H1 (cell line): ENCODE results near the gene SH3YL1. TPM values are rescaled to one million over a fixed set of nuclear protein-coding genes. Genes with fewer than 3 reads are reported as not detected.

Experiments used
- BCL11A ChIP-seq, 2 experiments: IDR thresholded peaks; one replicate each; pipeline ENCODE4 v1.6.1; 2011; ENCODE audit warnings: low read depth in 2 of 2, low read length in 2 of 2, mild to moderate bottlenecking in 2 of 2
- RAD21 ChIP-seq, 2 experiments: IDR thresholded peaks in 1 of 2; conservative IDR thresholded peaks in 1 of 2; 2 replicates each; pipeline ENCODE4 v1.6.1; 2011; ENCODE audit warnings: low read depth in 2 of 2, low read length in 2 of 2, improper control_type of control experiment in 1 of 2, inconsistent platforms in 1 of 2, mild to moderate bottlenecking in 1 of 2, moderate library complexity in 1 of 2
- SP2 ChIP-seq: IDR thresholded peaks from 2 replicates; pipeline ENCODE4 v1.6.1; 2012; ENCODE audit warnings: mild to moderate bottlenecking, low read length, inconsistent platforms
- SP4 ChIP-seq: IDR thresholded peaks from 2 replicates; pipeline ENCODE4 v1.6.1; 2012; ENCODE audit warnings: low read length, inconsistent platforms
- polyA plus RNA-seq, 7 experiments: library from polyadenylated mRNA; depleted of rRNA in 3 of 7; stranded (reverse) in 5 of 7; unstranded in 2 of 7; fragments of >200 nt in 5 of 7; fragments of 200-250 nt in 2 of 7; gene quantifications; 1 replicate in 5 of 7; 2 replicates in 1 of 7; 4 replicates in 1 of 7; pipeline versions ENCODE4 v1.2.1 to v1.2.3, GENCODE V29; 2011 to 2013; ENCODE audit warnings: missing spikeins in 2 of 7, mixed read lengths in 2 of 7
- total RNA-seq: library from RNA; stranded (reverse); fragmentation: NEBNext Ultra II Directional; extraction: Animal tissue kit (Norgen Biotek cat#: 25700); gene quantifications from 2 replicates; pipeline ENCODE4 v1.2.1, GENCODE V29; 2021
- TF ChIP-seq, protein P1 (sequence below): IDR thresholded peaks from 2 replicates; pipeline ENCODE4 v1.6.1; 2012; ENCODE audit warnings: inconsistent platforms

SH3YL1 gene
- total and polyA plus RNA-seq, 2 of the 8 experiments (the other 6 are each of a cell fraction or from before 2014, with no cell fraction given) = 13.6 to 37.2 TPM

DNA sequence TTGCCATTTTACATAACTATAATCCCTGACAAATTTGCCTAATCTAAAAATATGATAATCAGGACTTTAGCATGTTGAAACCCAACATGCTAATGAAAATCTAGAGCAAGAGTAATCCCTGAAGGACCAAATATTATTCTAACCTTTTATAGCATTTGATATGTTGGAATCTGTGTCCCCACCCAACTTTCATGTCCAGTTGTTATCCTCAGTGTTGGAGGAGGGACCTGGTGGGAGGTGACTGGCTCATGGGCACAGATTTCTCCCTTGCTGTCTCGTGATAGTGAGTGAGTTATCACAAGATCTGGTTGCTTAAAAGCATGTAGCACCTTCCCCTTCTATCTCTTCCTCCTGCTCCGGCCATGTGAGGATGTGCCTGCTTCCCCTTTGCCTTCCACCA is 59.8 kb downstream of the SH3YL1 start (continued):
- TF ChIP-seq, protein P1, sequence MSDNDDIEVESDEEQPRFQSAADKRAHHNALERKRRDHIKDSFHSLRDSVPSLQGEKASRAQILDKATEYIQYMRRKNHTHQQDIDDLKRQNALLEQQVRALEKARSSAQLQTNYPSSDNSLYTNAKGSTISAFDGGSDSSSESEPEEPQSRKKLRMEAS = no peak
- TF ChIP-seq RAD21 (IDR thresholded peaks at IDR 0.05 in 1 of 2, conservative IDR thresholded peaks at IDR 0.05 in 1 of 2; ENCODE audit: low read depth in 2 of 2, low read length in 2 of 2) (no peak), SP4 (no peak), SP2 (no peak), BCL11A (IDR thresholded peaks at IDR 0.05; ENCODE audit: low read depth in 2 of 2, low read length in 2 of 2) (no peak)
